HG02870 (cell line): ENCODE results near the gene UGT1A8.
"Not testable (repeated sequence)": the region's sequence is repeated elsewhere in the genome, so short reads cannot be mapped to it uniquely, and the experiment has no call there.

ENCODE experiments used
- ATAC-seq: cut with Tn5 transposase; IDR thresholded peaks from one replicate; pipeline ENCODE4 v1.9.1; 2021; ENCODE audit warnings: mild to moderate bottlenecking, moderate library complexity; ENCODE audit not compliant: unreplicated experiment

The UGT1A8 gene

DNA sequence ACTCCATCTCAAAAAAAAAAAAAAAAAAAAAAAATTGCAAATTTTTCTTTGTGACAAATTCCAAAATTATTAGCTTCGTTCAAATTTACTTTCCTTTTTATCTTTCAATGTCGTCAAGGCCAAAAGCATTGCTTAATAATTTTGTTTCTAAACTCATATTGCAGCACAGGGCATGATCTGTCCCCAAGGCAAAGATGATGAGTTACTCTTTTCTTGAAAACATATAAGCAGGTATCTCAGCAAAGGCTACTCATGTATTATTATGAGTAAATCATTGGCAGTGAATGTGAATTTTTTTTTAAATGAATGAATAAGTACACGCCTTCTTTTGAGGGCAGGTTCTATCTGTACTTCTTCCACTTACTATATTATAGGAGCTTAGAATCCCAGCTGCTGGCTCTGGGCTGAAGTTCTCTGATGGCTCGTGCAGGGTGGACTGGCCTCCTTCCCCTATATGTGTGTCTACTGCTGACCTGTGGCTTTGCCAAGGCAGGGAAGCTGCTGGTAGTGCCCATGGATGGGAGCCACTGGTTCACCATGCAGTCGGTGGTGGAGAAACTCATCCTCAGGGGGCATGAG lies 64.2 kb downstream of the UGT1A8 start, which contains the start of gene UGT1A7:
Gene UGT1A7, plus strand, starts transcription at position 381 of the 579 bp plus-strand sequence. Its CDS starts 37 bp downstream, at position 418.
- no peak for ATAC-seq

- ATAC-seq = no peak
These were observed 67.2 kb downstream of the UGT1A8 start for GRCh38 chr2:233684640-233685039.

GRCh38 chr2:233686928-233687327 lies 69.5 kb downstream of the UGT1A8 start:
- ATAC-seq = no peak

DNA sequence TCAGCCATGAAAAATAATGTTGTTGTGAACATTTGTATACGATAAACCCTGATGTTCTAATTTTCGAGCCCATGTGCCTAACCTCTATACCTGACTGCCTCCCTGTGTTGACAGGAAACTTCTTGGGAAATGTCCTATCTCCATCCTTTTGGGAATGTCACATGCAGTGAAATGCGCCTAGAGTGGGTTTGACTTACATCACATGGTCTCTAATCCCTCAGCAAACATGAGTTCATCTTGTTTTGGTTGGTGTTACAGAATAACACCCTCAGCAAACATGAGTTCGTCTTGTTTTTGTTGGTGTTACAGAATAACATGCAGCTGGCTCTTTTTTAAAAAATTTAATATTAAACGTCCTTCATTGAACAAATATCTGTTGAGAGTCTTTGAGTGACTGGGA lies 70.9 kb downstream of the UGT1A8 start:
- no peak for ATAC-seq

GRCh38 chr2:233689031-233689430 lies 71.6 kb downstream of the UGT1A8 start:
- no peak for ATAC-seq

- ATAC-seq = no peak
These were observed 72.1 kb downstream of the UGT1A8 start for GRCh38 chr2:233689501-233689900.

- no peak for ATAC-seq
These were observed 73.0 kb downstream of the UGT1A8 start for GRCh38 chr2:233690444-233690843.

- no peak for ATAC-seq
These were observed 74.3 kb downstream of the UGT1A8 start for GRCh38 chr2:233691443-233692433.

DNA sequence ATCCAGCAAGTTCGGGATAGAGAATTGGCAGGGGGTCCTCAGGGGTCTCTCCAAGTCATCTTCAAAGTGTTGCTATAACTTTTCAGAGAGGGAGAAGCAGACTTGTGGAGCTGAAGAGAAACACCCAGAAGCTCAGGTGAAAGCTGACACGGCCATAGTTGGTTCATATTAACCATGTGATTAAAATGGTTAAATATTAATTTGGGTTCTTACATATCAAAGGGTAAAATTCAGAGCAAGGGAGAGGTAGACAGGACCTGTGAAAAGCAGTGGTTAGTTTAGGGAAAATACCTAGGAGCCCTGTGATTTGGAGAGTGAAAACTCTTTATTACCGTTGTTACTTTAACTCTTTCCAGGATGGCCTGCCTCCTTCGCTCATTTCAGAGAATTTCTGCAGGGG lies 75.2 kb downstream of the UGT1A8 start, which contains the start of gene UGT1A6:
Gene UGT1A6, plus strand, starts transcription at position 243 of the 400 bp plus-strand sequence. Its CDS starts 115 bp downstream, at position 358.
- ATAC-seq = no peak

DNA sequence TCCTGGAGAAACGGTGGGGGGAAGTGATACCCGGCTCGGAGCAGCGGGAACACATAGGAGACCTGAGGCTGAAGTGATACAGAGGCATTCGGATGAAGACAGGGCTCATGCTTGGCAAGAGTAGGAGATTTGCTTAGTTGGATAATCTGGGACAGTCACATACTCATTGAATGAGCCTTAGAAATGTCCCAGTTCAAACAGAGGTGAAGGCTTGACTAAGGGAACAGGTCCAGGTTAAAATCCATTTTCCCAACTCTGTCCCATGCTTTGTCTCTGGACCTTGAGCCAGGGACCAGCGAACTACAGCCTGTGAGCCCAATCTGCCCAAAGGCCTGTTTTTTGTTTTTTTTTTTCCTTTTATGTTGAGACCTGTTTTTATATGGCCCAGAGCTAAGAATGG lies 76.5 kb downstream of the UGT1A8 start:
- ATAC-seq = no peak

DNA sequence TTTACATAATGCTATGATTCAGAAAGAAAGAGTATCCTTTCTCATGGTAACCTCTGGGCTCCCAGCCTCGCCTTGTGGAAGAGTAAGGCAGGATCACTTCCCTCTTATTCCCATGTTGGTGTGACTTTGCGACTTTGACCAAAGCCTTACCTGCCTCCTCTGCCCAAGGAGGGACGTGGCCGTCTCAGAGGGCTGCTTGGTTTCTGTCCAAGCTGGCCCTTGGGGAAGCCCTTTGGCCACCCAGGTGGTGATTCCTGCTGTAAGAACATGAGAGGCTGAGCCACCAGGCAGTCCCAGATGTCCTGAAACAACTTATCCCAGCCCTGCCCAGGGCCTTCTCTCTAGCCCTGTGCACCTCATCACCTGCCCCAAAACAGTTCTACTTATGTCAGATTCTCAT lies 81.3 kb downstream of the UGT1A8 start:
- no peak for ATAC-seq

GRCh38 chr2:233699424-233700027 lies 82.1 kb downstream of the UGT1A8 start:
- ATAC-seq = no peak

DNA sequence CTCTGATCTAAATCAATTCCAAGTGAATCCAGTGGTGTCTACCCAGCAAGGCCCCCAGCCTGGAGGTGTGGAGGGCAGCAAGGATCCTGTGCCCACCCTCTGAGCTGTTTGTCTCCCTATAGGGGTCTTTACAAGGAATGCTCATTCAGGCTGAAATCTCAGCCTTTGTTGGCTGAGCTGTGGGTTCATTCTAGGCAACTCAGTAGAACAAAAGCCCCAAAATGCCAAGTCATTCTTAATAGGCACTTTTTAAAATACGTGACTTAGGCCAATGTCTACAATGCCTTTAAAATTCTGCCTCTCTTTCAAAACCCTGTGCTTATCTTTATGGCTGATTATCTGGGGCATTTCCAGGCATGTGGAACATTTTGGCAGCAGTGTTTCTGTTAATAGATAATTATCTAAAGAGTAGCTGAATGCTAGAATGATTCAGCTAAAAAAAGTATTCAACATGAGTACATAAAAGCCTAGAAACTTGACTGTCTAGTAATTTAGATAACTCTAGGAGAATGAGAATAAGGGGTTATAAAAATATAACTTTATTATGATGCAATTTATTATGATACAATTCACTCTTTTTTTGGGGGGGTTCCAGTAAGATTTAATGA lies 82.7 kb downstream of the UGT1A8 start:
- no peak for ATAC-seq

- ATAC-seq = not testable (repeated sequence)
These were observed 83.4 kb downstream of the UGT1A8 start for GRCh38 chr2:233700842-233701241.

DNA sequence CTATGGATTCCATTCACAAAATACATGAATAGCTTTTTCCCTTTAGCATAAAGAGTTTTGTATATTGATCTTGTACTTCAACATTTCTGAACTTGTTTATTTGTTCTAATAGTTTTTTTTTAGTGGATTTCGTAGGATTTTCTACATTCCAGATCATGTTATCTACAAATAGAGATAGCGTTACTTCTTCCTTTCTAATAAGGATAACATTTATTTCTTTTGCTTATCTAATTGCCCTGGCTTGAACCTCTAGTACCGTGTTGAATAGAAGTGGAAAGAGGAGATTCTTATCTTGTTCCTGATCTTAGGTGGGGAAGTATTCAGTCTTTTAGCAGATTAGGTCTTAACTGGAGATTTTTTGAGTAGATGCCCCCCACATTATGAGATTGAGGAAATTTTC lies 84.8 kb downstream of the UGT1A8 start:
- no peak for ATAC-seq

- ATAC-seq = no peak
These were observed 88.6 kb downstream of the UGT1A8 start for GRCh38 chr2:233705911-233706506.

DNA sequence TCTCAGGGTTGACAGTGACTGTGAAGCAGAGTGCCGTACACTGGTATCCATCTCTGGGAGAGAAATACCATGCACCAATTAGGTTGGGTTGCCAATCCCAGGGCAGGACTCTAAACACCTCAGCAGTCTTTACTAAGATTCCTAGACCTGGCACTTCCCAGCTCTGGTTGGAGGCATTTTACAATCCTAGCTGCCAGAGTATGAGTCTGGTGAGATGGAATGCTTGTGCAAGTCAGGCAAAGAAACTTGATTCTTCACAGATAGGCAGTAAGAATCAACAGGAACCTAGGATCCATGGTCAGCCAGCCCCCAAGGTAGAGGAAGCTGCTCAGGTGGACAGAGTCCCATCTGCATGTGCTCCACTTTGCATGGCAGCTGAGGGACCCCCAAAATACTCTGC lies 89.3 kb downstream of the UGT1A8 start:
- no peak for ATAC-seq

- no peak for ATAC-seq
These were observed 90.7 kb downstream of the UGT1A8 start for GRCh38 chr2:233707940-233708644.

DNA sequence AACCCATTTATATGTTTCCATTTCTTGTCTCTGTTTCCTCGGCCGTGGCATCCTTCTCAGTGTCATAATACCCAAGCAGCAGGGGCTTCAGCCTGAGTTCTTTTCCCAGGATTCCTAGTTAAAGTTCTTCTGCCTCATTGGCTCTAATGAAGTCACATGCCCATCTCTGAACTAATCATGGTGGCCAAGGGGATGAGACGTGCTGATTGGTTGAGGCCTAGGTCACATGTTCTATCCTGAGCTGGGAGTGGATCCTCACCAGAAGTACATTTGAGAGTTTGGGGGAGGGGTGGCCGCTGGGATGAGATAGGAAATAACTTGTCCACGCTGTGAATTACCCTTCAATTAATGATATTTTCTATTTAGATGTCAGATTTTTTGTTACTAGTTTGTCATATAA lies 91.5 kb downstream of the UGT1A8 start:
- ATAC-seq = no peak
